Thyroid gland (tissue), 4 donors: ENCODE results near the gene ZZZ3. TPM values are rescaled to one million over a fixed set of nuclear protein-coding genes. Genes with fewer than 3 reads are reported as not detected.
"Not testable (repeated sequence)": the region's sequence is repeated elsewhere in the genome, so short reads cannot be mapped to it uniquely, and the experiment has no call there.

Source experiments
- DNase-seq, 2 donors: peaks; one replicate each; pipeline ENCODE4 v3.0.0-alpha.2; 2019
- H3K27ac ChIP-seq, 3 donors: fragments of 200-600 bp; sonication (generic); 1 replicate in 2 of 3; 2 replicates in 1 of 3; pipeline ENCODE4 v1.5.1; 2016 to 2019; ENCODE audit warnings: mild to moderate bottlenecking in 1 of 3, moderate library complexity in 1 of 3
- H3K27me3 ChIP-seq: fragments of 200-600 bp; sonication (generic); one replicate; pipeline ENCODE4 v1.5.1; 2019
- H3K36me3 ChIP-seq, 2 donors: fragments of 200-600 bp; sonication (generic); one replicate each; pipeline ENCODE4 v1.5.1; 2016 to 2019
- H3K4me1 ChIP-seq, 2 donors: fragments of 200-600 bp; sonication (generic); one replicate each; pipeline ENCODE4 v1.5.1; 2017 to 2019
- H3K4me3 ChIP-seq, 3 donors: fragments of 200-600 bp; sonication (generic); replicated peaks in 1 of 3; 1 replicate in 2 of 3; 2 replicates in 1 of 3; pipeline ENCODE4 v1.5.1; 2016; ENCODE audit warnings: mild to moderate bottlenecking in 1 of 3
- H3K9me3 ChIP-seq: fragments of 200-600 bp; sonication (generic); one replicate; pipeline ENCODE4 v1.5.1; 2017
- CTCF ChIP-seq, 6 experiments: fragments of 200-600 bp in 3 of 6; fragments of 450-650 bp in 3 of 6; sonication (generic) in 3 of 6; IDR thresholded peaks; one replicate each; pipeline ENCODE4 v1.5.1; 2016 to 2019; ENCODE audit warnings: antibody characterized with exemption in 6 of 6, mild to moderate bottlenecking in 2 of 6, inconsistent platforms in 1 of 6, moderate library complexity in 1 of 6
- POLR2A ChIP-seq, 2 donors: fragments of 450-650 bp; IDR thresholded peaks; one replicate each; pipeline ENCODE4 v1.6.1; 2017; ENCODE audit warnings: antibody characterized with exemption in 2 of 2, mild to moderate bottlenecking in 2 of 2, moderate library complexity in 1 of 2
- WGBS, 2 donors: methylation state at CpG; one replicate each; pipeline ENCODE4 v1.1.5; 2017; 5-methylcytosine and 5-hydroxymethylcytosine counted together
- intact Hi-C: fragments of 100-400 bp; cut with DNase I; formaldehyde crosslinking; loops from one replicate; pipeline ENCODE4 v1.15.1; 2023
- total RNA-seq, 4 donors: library from RNA; depleted of rRNA; stranded (reverse); fragments of >200 nt; gene quantifications; one replicate each; pipeline ENCODE4 v1.2.3, GENCODE V29; 2016

ZZZ3 gene
- total RNA-seq, 4 donors from 2014 or later, result 114 to 178 (median 118) TPM

- WGBS, 2 donors, result 89 to 94% methylated on average over 5 of the region's 5 CpGs
- DNase-seq, result no peak
- H3K27ac ChIP-seq, result no peak overlapping the region
- no peaks in the 10 kb centered on the region for H3K9me3 ChIP-seq
- H3K4me3 ChIP-seq, result no peak overlapping the region
- intact Hi-C loops, result no loop called here
- H3K27me3 ChIP-seq, result no peaks in the 10 kb centered on the region
- no peak for TF ChIP-seq POLR2A (IDR thresholded peaks at IDR 0.05)
- TF ChIP-seq CTCF (IDR thresholded peaks at IDR 0.05), result no peak
- H3K36me3 ChIP-seq, result no peaks in the 10 kb centered on the region
- peaks cover 3 to 21% of the 10 kb centered on the region in 2 donors for H3K4me1 ChIP-seq
These were observed 3.5 kb downstream of the ZZZ3 start for GRCh38 chr1:77678660-77679610.

GRCh38 chr1:77674807-77675206 is 7.7 kb downstream of the ZZZ3 start:
- H3K4me3 ChIP-seq, H3K4me1 ChIP-seq, DNase-seq, intact Hi-C loops, H3K36me3 ChIP-seq, H3K9me3 ChIP-seq, H3K27ac ChIP-seq, H3K27me3 ChIP-seq: not testable (repeated sequence)
- WGBS, 2 donors, result 93 to 97% methylated on average over 3 of the region's 3 CpGs

DNA sequence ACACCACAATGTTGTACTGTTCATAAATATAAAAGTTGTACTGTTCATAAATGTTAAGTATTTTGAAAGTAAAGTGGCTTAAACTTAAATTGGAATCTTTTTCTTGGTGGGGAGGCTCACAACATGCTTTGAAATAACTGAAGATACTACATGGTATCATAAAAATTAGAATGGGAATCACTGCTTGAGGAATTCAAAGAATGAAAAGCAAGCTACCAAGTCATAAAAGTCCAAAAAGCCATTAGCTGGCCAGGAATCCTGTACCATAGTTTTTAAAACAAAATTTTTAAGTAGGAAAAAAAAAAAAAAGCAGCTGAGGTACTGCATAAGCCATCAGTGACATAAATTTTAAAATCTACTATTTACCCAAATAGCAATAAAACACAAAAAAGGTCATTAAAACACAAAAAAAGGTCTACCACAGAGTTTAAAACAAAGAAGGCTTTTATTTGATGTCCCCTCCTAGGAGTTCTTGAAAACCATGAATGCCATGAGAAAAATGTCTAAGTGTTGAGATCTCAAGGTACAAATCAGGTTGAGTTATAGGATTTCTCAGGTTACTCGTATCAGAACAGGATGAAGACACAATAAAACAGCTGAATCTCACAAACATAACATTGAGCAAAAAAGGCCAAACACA is 8.6 kb downstream of the ZZZ3 start:
- DNase-seq, result no peak
- Histone ChIP-seq H3K36me3 (no peaks in the 10 kb centered on the region), H3K4me3 (no peak overlapping the region), H3K27me3 (no peaks in the 10 kb centered on the region), H3K4me1 (peaks cover 2 to 4% of the 10 kb centered on the region in 2 donors), H3K9me3 (no peaks in the 10 kb centered on the region), H3K27ac (no peak overlapping the region)
- intact Hi-C loops, result no loop called here
- TF ChIP-seq POLR2A (IDR thresholded peaks at IDR 0.05) (no peak), CTCF (IDR thresholded peaks at IDR 0.05) (no peak)
- 89 to 91% methylated on average over 1 of the region's 1 CpG for WGBS, 2 donors

- Histone ChIP-seq H3K4me1 (peaks cover 3 to 4% of the 10 kb centered on the region in 2 donors), H3K27ac (no peak overlapping the region), H3K36me3 (no peaks in the 10 kb centered on the region), H3K27me3 (no peaks in the 10 kb centered on the region), H3K4me3 (no peak overlapping the region), H3K9me3 (no peaks in the 10 kb centered on the region)
- no peak for DNase-seq
- WGBS, 2 donors, result 92 to 93% methylated on average over 6 of the region's 6 CpGs
- TF ChIP-seq POLR2A (IDR thresholded peaks at IDR 0.05) (no peak), CTCF (IDR thresholded peaks at IDR 0.05) (no peak)
- intact Hi-C loops, result no loop called here
These were observed 9.4 kb downstream of the ZZZ3 start for GRCh38 chr1:77673030-77673429.

- no peak overlapping the region for H3K4me3 ChIP-seq
- no peaks in the 10 kb centered on the region for H3K9me3 ChIP-seq
- no peak overlapping the region for H3K27ac ChIP-seq
- H3K27me3 ChIP-seq, result no peaks in the 10 kb centered on the region
- intact Hi-C loops, result no loop called here
- peaks cover 3 to 4% of the 10 kb centered on the region in 2 donors for H3K4me1 ChIP-seq
- DNase-seq, result no peak
- no peak for TF ChIP-seq POLR2A (IDR thresholded peaks at IDR 0.05)
- TF ChIP-seq CTCF (IDR thresholded peaks at IDR 0.05), result no peak
- 90 to 94% methylated on average over 2 of the region's 2 CpGs for WGBS, 2 donors
- H3K36me3 ChIP-seq, result no peaks in the 10 kb centered on the region
These were observed 10.1 kb downstream of the ZZZ3 start for GRCh38 chr1:77672374-77672773.
